Measurements from ENCODE around the gene NEK11.

The NEK11 gene

DNA sequence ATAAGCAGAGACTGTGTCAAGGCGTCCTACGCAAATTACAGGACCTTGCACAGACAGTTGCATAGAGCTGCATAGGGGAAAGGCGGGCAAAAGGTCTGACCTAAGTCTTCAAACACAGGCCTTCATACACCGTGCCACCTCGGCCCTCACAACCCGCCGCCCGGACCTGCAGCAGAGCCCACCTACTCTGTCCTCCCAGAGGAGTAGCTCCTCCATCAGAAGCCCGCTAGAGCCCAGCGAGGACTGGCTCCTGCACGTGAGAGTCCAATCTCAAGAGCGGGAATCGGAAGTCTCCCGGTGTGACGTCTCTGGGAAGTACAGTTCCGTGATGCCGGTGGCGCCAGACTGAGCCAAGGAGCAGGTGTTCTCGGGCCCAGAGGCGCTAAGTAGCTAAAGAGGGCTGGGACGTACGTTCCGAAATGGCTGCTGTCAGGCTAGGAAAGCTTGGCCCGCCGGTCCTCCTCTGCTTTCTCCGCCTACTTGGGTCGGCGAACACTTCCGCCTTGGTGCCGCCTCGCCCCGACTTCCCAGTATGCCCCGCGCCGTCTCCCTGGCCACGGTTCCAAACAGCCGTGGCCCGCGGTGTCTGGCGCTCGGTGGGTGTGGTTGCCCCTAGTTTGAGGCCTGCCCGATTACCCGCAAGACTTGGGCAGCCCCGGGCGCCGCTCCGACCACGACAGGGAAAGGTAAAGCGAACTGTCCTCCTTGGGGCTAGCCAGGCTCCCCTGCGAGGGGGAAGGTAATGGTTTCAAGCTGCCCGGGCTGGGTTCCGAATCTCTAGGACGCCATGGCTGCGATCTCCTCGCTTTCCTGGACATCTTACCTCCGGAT lies at the start of gene NEK11, which contains the start of gene ASTE1:
TSS of gene NEK11 (plus strand) at position 557 of the 831 bp plus-strand sequence. CDS start 2,832 bp downstream, outside the sequence.
TSS of gene ASTE1 (minus strand) at position 505 of the 831 bp plus-strand sequence. CDS start 1,519 bp downstream, outside the sequence.
- peak; percentile 76 to 80 for DNase-seq (ENCODE audit: low read depth in 2 of 2, low spot score in 1 of 2)

- DNase-seq (ENCODE audit: low read depth in 2 of 2, low spot score in 1 of 2): no peak
Measured at GRCh38 chr3:130979117-130979516, 47.6 kb upstream of the NEK11 start.

- DNase-seq (ENCODE audit: low read depth in 2 of 2, low spot score in 1 of 2): no peak
Measured at GRCh38 chr3:130981469-130981868, 45.2 kb upstream of the NEK11 start.

DNA sequence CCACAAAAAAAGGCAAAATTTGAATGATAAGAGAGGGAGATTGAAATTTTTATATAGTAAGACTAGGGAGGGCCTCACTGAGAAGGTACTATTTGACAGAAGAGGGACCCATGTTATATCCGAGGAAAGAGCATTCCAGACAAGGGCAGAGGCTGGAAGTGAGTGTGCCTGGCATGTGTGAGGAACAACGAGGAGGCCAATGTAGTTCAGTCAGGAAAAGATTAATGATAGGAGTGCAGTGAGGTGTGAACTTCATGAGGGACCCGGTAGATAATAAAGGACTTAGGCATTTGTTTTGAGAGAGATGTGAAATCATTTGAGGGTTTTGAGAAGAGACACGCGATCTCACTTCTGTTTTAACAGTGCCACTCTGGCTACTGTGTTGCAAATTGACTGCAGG lies 36.4 kb upstream of the NEK11 start:
- no peak for DNase-seq (ENCODE audit: low read depth in 2 of 2, low spot score in 1 of 2)

DNA sequence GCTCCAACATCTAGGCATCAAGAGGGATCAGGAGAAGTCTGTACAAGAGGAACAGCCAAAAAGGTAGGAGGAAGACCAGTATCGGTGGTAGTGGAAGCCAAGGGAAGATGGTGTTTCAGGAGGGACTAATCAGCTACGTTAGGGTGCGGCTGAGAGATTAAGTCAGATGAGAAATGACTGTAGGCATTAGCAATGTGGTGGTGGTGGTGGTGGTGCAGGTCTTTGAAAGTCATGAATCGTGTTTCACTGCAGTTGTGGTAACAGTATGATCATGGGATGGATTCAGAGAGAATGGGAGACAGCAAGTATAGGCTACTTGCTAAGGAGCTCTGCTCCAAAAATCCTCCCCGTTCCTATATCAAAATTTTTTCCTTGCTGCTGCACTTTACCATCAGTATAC lies 35.6 kb upstream of the NEK11 start:
- DNase-seq (ENCODE audit: low read depth in 2 of 2, low spot score in 1 of 2): no peak

DNA sequence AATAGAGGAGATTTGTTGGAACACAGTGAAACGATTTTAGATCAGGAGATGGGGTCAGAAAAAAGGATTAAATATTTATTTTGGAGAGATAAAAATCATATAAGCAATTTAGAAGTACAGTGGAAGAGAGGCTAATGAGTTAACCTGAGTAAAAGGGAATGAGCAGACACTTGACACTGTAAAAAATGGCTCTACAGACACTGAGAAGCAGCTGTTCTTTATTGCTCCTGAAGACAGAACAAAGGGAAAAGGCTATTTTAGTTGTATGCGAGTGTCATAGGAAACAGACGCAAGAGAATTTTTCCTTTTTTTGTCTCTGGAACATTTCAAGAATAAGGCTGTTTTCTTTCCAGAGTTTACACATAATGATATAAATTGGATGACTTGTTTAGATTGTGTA lies 34.3 kb upstream of the NEK11 start:
- no peak for DNase-seq (ENCODE audit: low read depth in 2 of 2, low spot score in 1 of 2)

DNA sequence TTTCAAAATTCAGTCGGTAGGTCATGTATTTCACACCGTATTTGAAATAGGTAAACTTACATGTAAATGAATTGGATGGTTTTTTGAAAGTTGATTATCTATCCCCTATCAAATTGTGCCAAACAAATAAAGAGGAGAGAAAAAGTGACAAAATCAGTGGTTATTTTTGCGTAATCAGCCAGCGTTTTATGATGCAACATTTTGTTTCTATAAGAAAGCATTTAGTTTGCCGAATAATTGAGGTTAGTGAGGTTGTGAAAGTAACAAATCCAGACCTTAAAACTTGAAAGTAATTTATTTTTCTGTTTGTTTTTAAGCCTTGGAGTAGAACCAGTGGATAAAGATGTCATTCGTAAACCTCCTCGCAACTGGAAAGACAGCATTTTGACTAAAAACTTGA lies 29.4 kb upstream of the NEK11 start:
- no peak for DNase-seq (ENCODE audit: low read depth in 2 of 2, low spot score in 1 of 2)

DNA sequence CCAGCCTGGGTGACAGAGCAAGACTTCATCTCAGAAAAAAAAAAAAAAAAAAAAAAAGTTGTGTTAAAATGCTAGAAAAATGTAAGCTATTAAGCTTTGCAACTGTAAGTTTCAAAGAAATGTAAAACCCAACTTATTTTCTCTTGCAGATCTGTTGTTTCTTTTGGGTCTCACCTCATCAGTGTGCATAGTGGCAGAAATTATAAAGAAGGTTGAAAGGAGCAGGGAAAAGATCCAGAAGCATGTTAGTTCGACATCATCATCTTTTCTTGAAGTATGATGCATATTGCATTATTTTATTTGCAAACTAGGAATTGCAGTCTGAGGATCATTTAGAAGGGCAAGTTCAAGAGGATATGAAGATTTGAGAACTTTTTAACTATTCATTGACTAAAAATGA lies 25.6 kb upstream of the NEK11 start:
- DNase-seq (ENCODE audit: low read depth in 2 of 2, low spot score in 1 of 2): no peak

- DNase-seq (ENCODE audit: low read depth in 2 of 2, low spot score in 1 of 2): no peak
Measured at GRCh38 chr3:131004603-131005002, 22.1 kb upstream of the NEK11 start.

DNA sequence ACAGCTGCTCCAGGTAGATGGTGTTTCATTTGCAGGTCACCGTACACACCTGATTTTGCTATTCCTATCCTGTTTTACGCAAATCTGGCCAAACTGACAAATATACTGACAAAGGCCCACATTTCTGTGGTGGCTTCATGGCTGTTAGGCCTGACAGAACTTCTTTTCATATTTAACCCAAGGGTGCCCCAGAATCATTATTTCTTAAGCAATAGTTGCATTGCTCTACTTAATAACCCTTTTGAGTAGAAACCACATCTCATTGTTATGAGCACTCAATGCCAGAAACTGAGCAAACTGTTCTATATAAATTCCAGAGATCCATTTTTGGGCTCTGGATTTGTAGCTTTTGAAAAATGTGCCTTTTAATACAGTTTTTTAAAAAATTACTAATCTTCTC lies 19.4 kb upstream of the NEK11 start:
- DNase-seq (ENCODE audit: low read depth in 2 of 2, low spot score in 1 of 2): no peak

GRCh38 chr3:131007782-131008181 lies 18.9 kb upstream of the NEK11 start:
- no peak for DNase-seq (ENCODE audit: low read depth in 2 of 2, low spot score in 1 of 2)

DNA sequence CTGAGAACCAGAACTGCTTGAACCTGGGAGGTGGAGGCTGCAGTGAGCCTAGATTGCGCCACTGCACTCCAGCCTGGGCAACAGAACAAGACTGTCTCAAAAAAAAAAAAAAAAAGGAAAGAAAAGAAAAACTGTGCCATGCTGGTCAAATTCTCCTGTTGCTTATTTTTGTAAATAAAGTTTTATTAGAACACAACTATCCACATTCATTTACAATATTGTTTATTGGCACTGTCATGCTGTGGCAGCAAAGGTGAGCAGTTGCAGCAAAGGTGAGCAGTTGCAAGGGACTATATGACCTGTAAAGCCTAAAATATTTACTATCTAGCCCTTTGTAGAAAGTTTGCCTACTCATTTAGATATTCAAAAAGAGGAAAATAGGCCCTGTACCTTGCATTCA lies 18.4 kb upstream of the NEK11 start:
- no peak for DNase-seq (ENCODE audit: low read depth in 2 of 2, low spot score in 1 of 2)

DNA sequence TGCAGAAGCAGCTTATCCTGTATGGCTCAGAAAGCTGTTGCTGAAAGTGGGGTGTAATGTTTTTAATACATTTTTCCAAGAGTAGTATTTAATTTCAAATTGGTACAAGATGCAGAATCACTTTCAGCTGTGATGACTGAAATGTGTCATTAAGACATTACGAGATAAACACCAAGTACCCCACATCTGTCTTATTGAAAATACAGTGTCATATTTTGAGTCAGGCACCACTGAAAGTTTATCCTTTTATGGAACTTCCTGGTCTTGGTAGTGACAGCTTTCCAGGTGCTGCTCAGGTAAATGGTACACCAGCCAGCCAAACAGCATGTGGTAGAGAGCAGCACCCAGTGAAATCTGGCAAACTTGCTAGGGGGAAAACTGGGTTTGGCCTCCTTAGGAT lies 17.0 kb upstream of the NEK11 start:
- DNase-seq (ENCODE audit: low read depth in 2 of 2, low spot score in 1 of 2): no peak

DNA sequence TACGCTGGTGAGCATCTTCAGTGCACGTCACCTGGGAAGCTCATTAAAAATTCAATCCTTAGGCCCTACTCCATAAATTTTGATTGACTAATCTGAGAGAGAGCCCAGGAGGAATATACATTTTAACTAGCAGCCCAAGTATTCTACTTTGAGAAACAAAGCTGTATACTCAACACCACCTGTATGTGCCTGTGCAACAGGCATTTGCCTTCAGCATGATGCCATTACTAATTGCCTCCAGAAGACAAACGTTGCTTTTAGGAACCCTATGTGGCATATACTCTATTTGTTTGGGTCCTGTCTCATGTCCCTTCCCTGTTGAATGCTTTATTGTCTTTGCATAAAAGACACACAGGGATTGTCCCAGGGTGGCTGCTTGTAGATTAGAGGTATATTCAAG lies 7.7 kb upstream of the NEK11 start:
- no peak for DNase-seq (ENCODE audit: low read depth in 2 of 2, low spot score in 1 of 2)

DNA sequence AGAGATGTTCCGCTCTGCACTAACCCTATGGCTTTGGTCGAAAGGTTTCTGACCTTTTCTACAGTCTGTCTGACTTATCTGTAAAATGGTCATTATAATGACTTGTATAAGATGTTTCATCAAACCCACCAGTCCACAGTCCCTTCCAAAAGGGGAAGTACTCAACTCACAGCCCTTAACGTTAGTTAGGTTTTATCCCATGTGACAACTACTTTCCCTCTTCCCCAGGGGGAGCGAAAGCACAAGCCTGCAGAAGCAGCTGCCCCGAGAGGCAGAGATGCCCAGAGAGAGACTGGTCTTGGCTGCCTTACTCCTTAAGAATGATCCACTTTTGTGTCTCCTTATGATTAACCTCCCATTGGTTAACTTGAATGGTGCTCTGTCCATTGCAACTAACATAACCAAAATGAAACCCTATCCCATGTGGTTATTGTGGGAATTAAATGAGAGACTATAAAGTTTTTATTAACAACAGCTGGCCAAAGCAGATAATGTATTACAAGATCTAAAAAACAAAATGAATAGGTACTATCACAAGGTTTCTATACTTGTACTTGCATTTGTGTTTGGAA lies 6.5 kb upstream of the NEK11 start:
- DNase-seq (ENCODE audit: low read depth in 2 of 2, low spot score in 1 of 2): no peak

GRCh38 chr3:131025539-131025938 lies 1.1 kb upstream of the NEK11 start:
- no peak for DNase-seq (ENCODE audit: low read depth in 2 of 2, low spot score in 1 of 2)

GRCh38 chr3:131028844-131029243 lies 2.2 kb downstream of the NEK11 start:
- DNase-seq (ENCODE audit: low read depth in 2 of 2, low spot score in 1 of 2): no peak

GRCh38 chr3:131031660-131032059 lies 5.0 kb downstream of the NEK11 start:
- DNase-seq (ENCODE audit: low read depth in 2 of 2, low spot score in 1 of 2): no peak

GRCh38 chr3:131033480-131034080 lies 6.9 kb downstream of the NEK11 start:
- DNase-seq (ENCODE audit: low read depth in 2 of 2, low spot score in 1 of 2): no peak

DNA sequence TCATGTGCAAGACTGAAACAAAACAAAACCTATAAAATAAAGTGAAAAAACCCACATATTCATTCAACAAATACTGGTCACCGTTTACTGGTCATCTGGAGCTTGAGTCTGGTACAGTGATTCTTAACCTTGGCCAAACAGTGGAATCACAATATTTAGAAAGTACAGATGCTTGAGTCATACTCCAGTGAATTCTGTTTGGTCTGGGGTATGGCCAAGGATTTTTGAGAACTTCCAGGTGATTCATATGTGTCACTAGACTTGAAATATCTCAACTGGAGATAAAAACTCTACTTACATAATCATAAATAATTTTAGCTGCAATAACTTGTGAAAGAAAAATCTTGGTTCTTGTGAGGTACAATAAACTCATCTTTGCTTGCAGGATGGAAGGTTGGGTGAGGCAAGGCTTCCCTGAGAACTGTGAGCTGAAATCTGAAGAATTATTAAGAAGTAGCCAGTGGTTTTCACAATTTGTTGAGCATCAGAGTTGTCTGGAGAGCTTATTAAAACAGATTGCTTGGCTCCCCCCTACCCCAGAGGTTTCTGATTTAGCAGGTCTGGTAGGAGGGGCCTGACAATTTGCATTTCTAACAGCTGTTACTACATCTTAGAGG lies 9.6 kb downstream of the NEK11 start:
- no peak for DNase-seq (ENCODE audit: low read depth in 2 of 2, low spot score in 1 of 2)

GRCh38 chr3:131036986-131037385 lies 10.3 kb downstream of the NEK11 start:
- no peak for DNase-seq (ENCODE audit: low read depth in 2 of 2, low spot score in 1 of 2)

- no peak for DNase-seq (ENCODE audit: low read depth in 2 of 2, low spot score in 1 of 2)
Measured at GRCh38 chr3:131038326-131038725, 11.6 kb downstream of the NEK11 start.

Measured in stimulated activated CD8-positive, alpha-beta memory T cell treated with anti-CD3 and anti-CD28 coated beads, Interleukin-4, amount 100 ng/mL, for 4 hours (primary cell).